ENCODE results near the gene CHIC1. TPM values are rescaled to one million over a fixed set of nuclear protein-coding genes. Genes with fewer than 3 reads are reported as not detected.
"Not testable (repeated sequence)": the region's sequence is repeated elsewhere in the genome, so short reads cannot be mapped to it uniquely, and the experiment has no call there.

The CHIC1 gene
- total RNA-seq, 4 donors from 2014 or later = 4.1 to 25.6 (median 18.4) TPM

- Histone ChIP-seq H3K9me3 (no peaks in the 10 kb centered on the region), H3K4me3 (no peak overlapping the region), H3K36me3 (no peaks in the 10 kb centered on the region), H3K27ac (no peak overlapping the region), H3K4me1 (no peaks in the 10 kb centered on the region), H3K27me3 (no peaks in the 10 kb centered on the region)
- no peak for DNase-seq
- intact Hi-C loops (cut with DNase I; ENCODE audit: low total_unique reads) = no loop called here
- no peak for TF ChIP-seq POLR2A (IDR thresholded peaks at IDR 0.05)
- TF ChIP-seq CTCF (IDR thresholded peaks at IDR 0.05) = no peak
Measured at GRCh38 chrX:73561801-73562200, 1.2 kb upstream of the CHIC1 start.

- H3K27ac ChIP-seq = peak overlapping the region; percentile 88 to 93
- DNase-seq = no peak
- H3K9me3 ChIP-seq = no peaks in the 10 kb centered on the region
- intact Hi-C loops (cut with DNase I; ENCODE audit: low total_unique reads) = no loop called here
- H3K4me3 ChIP-seq = peak overlapping the region; percentile 55 to 64
- no peaks in the 10 kb centered on the region for H3K27me3 ChIP-seq
- H3K4me1 ChIP-seq = no peaks in the 10 kb centered on the region
- TF ChIP-seq POLR2A (IDR thresholded peaks at IDR 0.05) = no peak
- no peak for TF ChIP-seq CTCF (IDR thresholded peaks at IDR 0.05)
- H3K36me3 ChIP-seq = no peaks in the 10 kb centered on the region
Measured at GRCh38 chrX:73562458-73562857, 539 bp upstream of the CHIC1 start.

- Histone ChIP-seq H3K36me3 (no peaks in the 10 kb centered on the region), H3K27me3 (no peaks in the 10 kb centered on the region), H3K4me1 (no peaks in the 10 kb centered on the region), H3K9me3 (no peaks in the 10 kb centered on the region), H3K4me3 (peak overlapping the region; percentile 55 to 64), H3K27ac (peak overlapping the region; percentile 88 to 93)
- intact Hi-C loops (cut with DNase I; ENCODE audit: low total_unique reads) = no loop called here
- no peak for DNase-seq
- TF ChIP-seq CTCF (IDR thresholded peaks at IDR 0.05) (no peak), POLR2A (IDR thresholded peaks at IDR 0.05) (no peak)
Measured at GRCh38 chrX:73563738-73564068, 706 bp downstream of the CHIC1 start.

- peak in 1 of 2 donors; percentile 30 for DNase-seq
- Histone ChIP-seq H3K27ac (no peak overlapping the region), H3K27me3 (no peaks in the 10 kb centered on the region), H3K36me3 (no peaks in the 10 kb centered on the region), H3K4me3 (no peak overlapping the region), H3K4me1 (no peaks in the 10 kb centered on the region), H3K9me3 (no peaks in the 10 kb centered on the region)
- no peak for TF ChIP-seq POLR2A (IDR thresholded peaks at IDR 0.05)
- intact Hi-C loops (cut with DNase I; ENCODE audit: low total_unique reads) = no loop called here
Measured at GRCh38 chrX:73577361-73577760, 14.4 kb downstream of the CHIC1 start.

- Histone ChIP-seq H3K9me3 (no peaks in the 10 kb centered on the region), H3K27me3 (no peaks in the 10 kb centered on the region), H3K4me3 (no peak overlapping the region), H3K27ac (peak overlapping the region in 1 of 2 donors; percentile 7), H3K36me3 (no peaks in the 10 kb centered on the region), H3K4me1 (no peaks in the 10 kb centered on the region)
- no peak for TF ChIP-seq POLR2A (IDR thresholded peaks at IDR 0.05)
- no peak for TF ChIP-seq CTCF (IDR thresholded peaks at IDR 0.05)
- DNase-seq = no peak
- intact Hi-C loops (cut with DNase I; ENCODE audit: low total_unique reads) = no loop called here
Measured at GRCh38 chrX:73581002-73581628, 18.1 kb downstream of the CHIC1 start.

GRCh38 chrX:73597758-73598157 is 34.8 kb downstream of the CHIC1 start:
- H3K9me3 ChIP-seq; H3K36me3 ChIP-seq; H3K27me3 ChIP-seq; H3K4me3 ChIP-seq; H3K4me1 ChIP-seq; H3K27ac ChIP-seq; intact Hi-C loops (cut with DNase I; ENCODE audit: low total_unique reads); DNase-seq: not testable (repeated sequence)
